B cell (primary cell): ENCODE data around the gene KNL1. TPM values are rescaled to one million over a fixed set of nuclear protein-coding genes. Genes with fewer than 3 reads are reported as not detected.
"Not testable (repeated sequence)": the region's sequence is repeated elsewhere in the genome, so short reads cannot be mapped to it uniquely, and the experiment has no call there.

Source experiments
- ATAC-seq: fragments of 200-7000 bp; cut with Tn5 transposase; one replicate; pipeline ENCODE4 v1.10.0; 2021; ENCODE audit warnings: low read depth, mild to moderate bottlenecking, moderate number of reproducible peaks, moderate library complexity
- CTCF ChIA-PET: fragments of 350-600 bp; sonication (Branson Sonifier 250); formaldehyde crosslinking; loops from one replicate; lab custom pipeline; 2021; ENCODE audit warnings: antibody characterized with exemption, inconsistent platforms; lab: Charles Lee
- POLR2A ChIA-PET: fragments of 350-600 bp; sonication (Branson Sonifier 250); formaldehyde crosslinking; loops from one replicate; lab custom pipeline; 2021; ENCODE audit warnings: antibody characterized with exemption; lab: Charles Lee
- DNase-seq: peaks from one replicate; pipeline ENCODE4 v3.0.0; 2013
- H2AFZ ChIP-seq: 2 replicates; pipeline ENCODE4 v1.6.1; 2012; ENCODE audit warnings: mild to moderate bottlenecking, low read depth, low read length; ENCODE audit not compliant: insufficient read depth, poor library complexity, severe bottlenecking
- H3K27ac ChIP-seq, 2 donors: 1 replicate in 1 of 2; 2 replicates in 1 of 2; pipeline ENCODE4 v1.5.1; 2012 to 2013; ENCODE audit warnings: low read length in 2 of 2, mild to moderate bottlenecking in 2 of 2, moderate library complexity in 1 of 2
- H3K27me3 ChIP-seq, 4 experiments: fragments of 200-600 bp in 1 of 4; sonication (generic) in 1 of 4; replicated peaks in 1 of 4; 1 replicate in 2 of 4; 2 replicates in 2 of 4; pipeline versions ENCODE4 v1.6.1 to v1.7.0; 2013 to 2016; ENCODE audit warnings: low read length in 3 of 4, mild to moderate bottlenecking in 2 of 4, mixed read lengths in 1 of 4, moderate library complexity in 1 of 4; ENCODE audit not compliant: insufficient read depth in 4 of 4, control insufficient read depth in 3 of 4; ENCODE audit errors: control extremely low read depth in 1 of 4
- H3K36me3 ChIP-seq, 2 experiments: replicated peaks in 1 of 2; 1 replicate in 1 of 2; 2 replicates in 1 of 2; pipeline versions ENCODE4 v1.6.1 to v1.7.1; 2013; ENCODE audit warnings: low read length in 1 of 2; ENCODE audit not compliant: insufficient read depth in 2 of 2, control insufficient read depth in 1 of 2; ENCODE audit errors: control extremely low read depth in 1 of 2, extremely low read depth in 1 of 2
- H3K4me1 ChIP-seq, 2 donors: fragments of 200-600 bp in 1 of 2; sonication (generic) in 1 of 2; 1 replicate in 1 of 2; 2 replicates in 1 of 2; pipeline versions ENCODE4 v1.5.1 to v1.6.1; 2013 to 2017; ENCODE audit warnings: low read length in 2 of 2; ENCODE audit not compliant: control insufficient read depth in 2 of 2, insufficient read depth in 2 of 2
- H3K4me2 ChIP-seq: replicated peaks from 2 replicates; pipeline ENCODE3; 2012; ENCODE audit warnings: mild to moderate bottlenecking, low read depth, low read length; ENCODE audit not compliant: poor library complexity, severe bottlenecking
- H3K4me3 ChIP-seq, 5 experiments: fragments of 200-600 bp in 1 of 5; sonication (generic) in 1 of 5; 1 replicate in 3 of 5; 2 replicates in 2 of 5; pipeline versions ENCODE4 v1.5.1 to v1.7.0; 2011 to 2016; ENCODE audit warnings: low read length in 4 of 5, mild to moderate bottlenecking in 4 of 5, low read depth in 2 of 5, control low read depth in 1 of 5, moderate library complexity in 1 of 5; ENCODE audit not compliant: insufficient read depth in 1 of 5; ENCODE audit errors: control extremely low read depth in 1 of 5, extremely low read depth in 1 of 5
- H3K79me2 ChIP-seq: fragments of 200-600 bp; sonication (generic); one replicate; pipeline ENCODE4 v1.6.0; 2016; ENCODE audit warnings: low read length; ENCODE audit not compliant: control insufficient read depth, insufficient read depth
- H3K9ac ChIP-seq: fragments of 200-600 bp; sonication (generic); 2 replicates; pipeline ENCODE4 v1.6.1; 2017; ENCODE audit warnings: mild to moderate bottlenecking, low read length, moderate library complexity
- H3K9me3 ChIP-seq, 3 donors: one replicate each; pipeline versions ENCODE4 v1.6.1 to v1.7.1; 2013; ENCODE audit warnings: low read length in 2 of 3; ENCODE audit not compliant: control insufficient read depth in 2 of 3, insufficient read depth in 1 of 3; ENCODE audit errors: control extremely low read depth in 1 of 3
- H4K20me1 ChIP-seq: 2 replicates; pipeline ENCODE4 v1.6.0; 2012; ENCODE audit warnings: mild to moderate bottlenecking, low read length; ENCODE audit not compliant: insufficient read depth, control insufficient read depth, poor library complexity, severe bottlenecking
- H3K27ac Mint-ChIP-seq: one replicate; pipeline ENCODE4 v1.8.0; 2021; ENCODE audit warnings: mixed read lengths
- H3K27me3 Mint-ChIP-seq: one replicate; pipeline ENCODE4 v1.8.0; 2021; ENCODE audit warnings: mixed read lengths
- H3K4me1 Mint-ChIP-seq: one replicate; pipeline ENCODE4 v1.8.0; 2021; ENCODE audit warnings: mixed read lengths
- H3K4me3 Mint-ChIP-seq: one replicate; pipeline ENCODE4 v1.8.0; 2021; ENCODE audit warnings: mixed read lengths
- H3K9me3 Mint-ChIP-seq: one replicate; pipeline ENCODE4 v1.8.0; 2022; ENCODE audit warnings: mixed read lengths; ENCODE audit not compliant: insufficient read depth
- EZH2 ChIP-seq: IDR thresholded peaks from 2 replicates; pipeline ENCODE4 v1.6.1; 2012; ENCODE audit warnings: borderline replicate concordance, low read depth, mild to moderate bottlenecking, moderate library complexity, low read length; ENCODE audit not compliant: insufficient read depth, poor library complexity, severe bottlenecking
- WGBS: methylation state at CpG from one replicate; pipeline ENCODE4 v1.1.5; 2013; ENCODE audit warnings: missing lambda C conversion rate; ENCODE audit not compliant: insufficient coverage; 5-methylcytosine and 5-hydroxymethylcytosine counted together
- intact Hi-C: fragments of 100-400 bp; cut with micrococcal nuclease; formaldehyde crosslinking; loops from one replicate; pipeline ENCODE4 v1.10.0; 2022
- polyA plus RNA-seq: library from polyadenylated mRNA; depleted of rRNA; stranded (reverse); fragments of >200 nt; gene quantifications from 2 replicates; pipeline ENCODE4 v1.2.3, GENCODE V29; 2012
- total RNA-seq, 2 donors: library from RNA; stranded (reverse); fragments of 120-200 nt in 1 of 2; gene quantifications; 1 replicate in 1 of 2; 2 replicates in 1 of 2; pipeline versions ENCODE4 v1.2.3 to v1.2.4, GENCODE V29; 2013 to 2022
- TF ChIP-seq, protein P1 (sequence below): fragments of 200-600 bp; IDR thresholded peaks from one replicate; pipeline ENCODE4 v1.8.0; 2022; ENCODE audit warnings: antibody characterized with exemption, mild to moderate bottlenecking

Gene KNL1
- total and polyA plus RNA-seq, 2 donors (not counting 1 experiment from before 2014, with no cell fraction given) = 0.91 to 4.0 TPM

DNA sequence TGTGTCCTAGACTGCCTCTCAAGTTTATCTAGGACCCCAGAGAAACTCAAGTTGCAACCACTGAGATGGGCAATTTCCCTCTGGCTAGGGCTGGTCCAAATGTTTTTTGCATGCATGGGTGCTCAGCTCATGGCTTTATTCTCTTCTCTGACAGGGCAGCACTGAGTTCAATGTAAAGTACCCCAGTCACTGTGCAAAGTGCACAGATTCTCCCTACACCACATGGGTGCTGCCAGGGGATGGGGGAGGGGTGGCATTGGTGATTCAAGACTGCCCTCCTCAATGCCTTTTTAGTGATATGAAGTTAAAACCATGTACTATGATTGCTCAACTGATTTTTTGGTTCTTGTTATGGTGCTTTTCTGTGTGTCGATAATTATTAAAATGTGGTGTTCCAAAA lies 86.1 kb downstream of the KNL1 start:
- H2AFZ ChIP-seq = no peak overlapping the region
- no peak overlapping the region for H3K9ac ChIP-seq
- no peak overlapping the region for H3K27ac ChIP-seq
- ATAC-seq (no peak), DNase-seq (peak; percentile 24)
- ChIA-PET POLR2A (interaction anchor here (0.6 to 1.4 kb wide), 3 partner anchors 13 to 55 kb away, joined by 3 to 4 read pairs (median 4); partner anchors contain the start of gene RAD51), CTCF (interaction anchor here (0.6 to 5.8 kb wide), 12 partner anchors 13 to 822 kb away, joined by 3 to 59 read pairs (median 6); partner anchors contain the start of genes C15orf62, RAD51 and VPS18)
- H3K4me3 ChIP-seq = no peak overlapping the region
- TF ChIP-seq, protein P1, sequence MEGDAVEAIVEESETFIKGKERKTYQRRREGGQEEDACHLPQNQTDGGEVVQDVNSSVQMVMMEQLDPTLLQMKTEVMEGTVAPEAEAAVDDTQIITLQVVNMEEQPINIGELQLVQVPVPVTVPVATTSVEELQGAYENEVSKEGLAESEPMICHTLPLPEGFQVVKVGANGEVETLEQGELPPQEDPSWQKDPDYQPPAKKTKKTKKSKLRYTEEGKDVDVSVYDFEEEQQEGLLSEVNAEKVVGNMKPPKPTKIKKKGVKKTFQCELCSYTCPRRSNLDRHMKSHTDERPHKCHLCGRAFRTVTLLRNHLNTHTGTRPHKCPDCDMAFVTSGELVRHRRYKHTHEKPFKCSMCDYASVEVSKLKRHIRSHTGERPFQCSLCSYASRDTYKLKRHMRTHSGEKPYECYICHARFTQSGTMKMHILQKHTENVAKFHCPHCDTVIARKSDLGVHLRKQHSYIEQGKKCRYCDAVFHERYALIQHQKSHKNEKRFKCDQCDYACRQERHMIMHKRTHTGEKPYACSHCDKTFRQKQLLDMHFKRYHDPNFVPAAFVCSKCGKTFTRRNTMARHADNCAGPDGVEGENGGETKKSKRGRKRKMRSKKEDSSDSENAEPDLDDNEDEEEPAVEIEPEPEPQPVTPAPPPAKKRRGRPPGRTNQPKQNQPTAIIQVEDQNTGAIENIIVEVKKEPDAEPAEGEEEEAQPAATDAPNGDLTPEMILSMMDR = no peak
- TF ChIP-seq EZH2 = no peak
- H4K20me1 ChIP-seq = no peaks in the 10 kb centered on the region
- no peak overlapping the region for H3K4me2 ChIP-seq
- intact Hi-C loops = no loop called here
- H3K79me2 ChIP-seq = peaks cover 9% of the 10 kb centered on the region
- WGBS = 100% methylated on average over 1 of the region's 1 CpG
- Mint-ChIP-seq H3K4me1 (peaks cover 17% of the 10 kb centered on the region), H3K27ac (peak overlapping the region; percentile 69), H3K4me3 (no peak overlapping the region), H3K9me3 (no peaks in the 10 kb centered on the region), H3K27me3 (no peaks in the 10 kb centered on the region)
- no peaks in the 10 kb centered on the region for H3K36me3 ChIP-seq
- no peaks in the 10 kb centered on the region for H3K27me3 ChIP-seq
- H3K9me3 ChIP-seq = no peaks in the 10 kb centered on the region
- H3K4me1 ChIP-seq = peaks cover 11 to 21% of the 10 kb centered on the region in 2 donors

DNA sequence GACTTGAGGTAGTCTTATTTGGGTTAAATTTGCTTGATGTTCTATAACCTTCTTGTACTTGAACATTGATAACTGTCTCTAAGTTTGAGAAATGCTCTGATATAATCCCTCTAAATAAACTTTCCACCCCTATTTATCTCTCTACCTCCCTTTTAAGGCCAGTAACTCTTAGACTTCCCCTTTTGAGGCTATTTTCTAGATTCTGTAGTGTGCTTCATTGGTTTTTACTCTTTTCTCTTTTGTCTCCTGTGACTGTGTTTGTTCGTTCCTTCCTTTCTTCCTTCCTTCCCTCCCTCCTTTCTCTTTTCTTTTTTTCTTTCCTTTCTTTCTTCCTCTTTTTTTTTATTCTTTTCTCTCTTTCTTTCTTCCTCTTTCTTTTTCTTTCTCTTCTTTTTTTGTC lies 86.9 kb downstream of the KNL1 start:
- H3K4me3 Mint-ChIP-seq = peak overlapping the region; percentile 5
- H4K20me1 ChIP-seq, intact Hi-C loops, H3K9me3 Mint-ChIP-seq, H3K27me3 Mint-ChIP-seq, H3K9me3 ChIP-seq, H3K27me3 ChIP-seq, ATAC-seq, H3K9ac ChIP-seq, H3K79me2 ChIP-seq, H3K4me3 ChIP-seq, H3K36me3 ChIP-seq: not testable (repeated sequence)
- Histone ChIP-seq H3K27ac (peak overlapping the region in 1 of 2 donors; percentile 68), H2AFZ (peak overlapping the region; percentile 16), H3K4me2 (peak overlapping the region; percentile 40), H3K4me1 (peaks cover 11 to 21% of the 10 kb centered on the region in 2 donors)
- ChIA-PET POLR2A (interaction anchor here (1.0 to 1.4 kb wide), 2 partner anchors 12 to 13 kb away, joined by 4 read pairs; partner anchors contain the start of gene RAD51), CTCF (interaction anchor here (0.8 to 5.8 kb wide), 6 partner anchors 13 to 177 kb away, joined by 3 to 59 read pairs (median 13); partner anchors contain the start of genes C15orf62 and RAD51)
- peak; percentile 39 for DNase-seq
- WGBS = no CpG with 5 or more reads among the region's 1 CpG
- H3K27ac Mint-ChIP-seq = peak overlapping the region; percentile 69
- H3K4me1 Mint-ChIP-seq = peaks cover 17% of the 10 kb centered on the region
